Measurements from ENCODE around the gene MAN1C1. TPM values are rescaled to one million over a fixed set of nuclear protein-coding genes. Genes with fewer than 3 reads are reported as not detected.

Gene MAN1C1
- polyA plus RNA-seq, 1 of the 3 experiments (the other 2 are of a cell fraction): 0.20 TPM

GRCh38 chr1:25697435-25698217 is 81.0 kb downstream of the MAN1C1 start:
- TF ChIP-seq SIN3A (IDR thresholded peaks at IDR 0.05; ENCODE audit: borderline replicate concordance, low read depth, low read length): no peak
- no peak for TF ChIP-seq YY1 (IDR thresholded peaks at IDR 0.05; ENCODE audit: low read depth)
- TF ChIP-seq TAF1 (IDR thresholded peaks at IDR 0.05; ENCODE audit: borderline replicate concordance, low read depth, low read length): no peak
- TF ChIP-seq CHD2 (IDR thresholded peaks at IDR 0.05; ENCODE audit: low read length, partially characterized antibody): no peak
- TF ChIP-seq JUND (IDR thresholded peaks at IDR 0.05): no peak
- TF ChIP-seq RFX5 (IDR thresholded peaks at IDR 0.05; ENCODE audit: low read length): no peak
- no peak for TF ChIP-seq EP300 (IDR thresholded peaks at IDR 0.05; ENCODE audit: borderline replicate concordance in 1 of 2, low read depth in 1 of 2, low read length in 1 of 2)
- no peak for TF ChIP-seq GATA2 (CRISPR knock-in tag; IDR thresholded peaks at IDR 0.05)
- TF ChIP-seq FOSL2 (IDR thresholded peaks at IDR 0.05; ENCODE audit: borderline replicate concordance, low read depth): no peak
- TF ChIP-seq CTCF (IDR thresholded peaks at IDR 0.05): no peak
- no peak for TF ChIP-seq MXI1 (IDR thresholded peaks at IDR 0.05; ENCODE audit: low read depth, low read length)
- no peak for TF ChIP-seq ZBTB33 (IDR thresholded peaks at IDR 0.05; ENCODE audit: borderline replicate concordance, low read depth)
- TF ChIP-seq POLR2AphosphoS5 (IDR thresholded peaks at IDR 0.05; ENCODE audit: low read depth, low read length): no peak
- TF ChIP-seq TEAD4 (IDR thresholded peaks at IDR 0.05; ENCODE audit: borderline replicate concordance, insufficient read depth): no peak
- no peak for TF ChIP-seq USF2 (IDR thresholded peaks at IDR 0.05; ENCODE audit: borderline replicate concordance, low read depth, low read length)
- TF ChIP-seq GABPA (IDR thresholded peaks at IDR 0.05; ENCODE audit: low read depth): no peak
- TF ChIP-seq MAX (IDR thresholded peaks at IDR 0.05; ENCODE audit: low read depth): no peak
- no peak for TF ChIP-seq USF1 (IDR thresholded peaks at IDR 0.05; ENCODE audit: borderline replicate concordance, low read depth)
- TF ChIP-seq RCOR1 (IDR thresholded peaks at IDR 0.05; ENCODE audit: low read length): no peak
- no peak overlapping the region for H3K4me3 ChIP-seq (ENCODE audit: low read depth in 2 of 2, low read length in 1 of 2)
- no peaks in the 10 kb centered on the region for H3K36me3 ChIP-seq (replicated peaks in 1 of 2; ENCODE audit: control insufficient read depth in 1 of 2, insufficient read depth in 2 of 2, low read length in 1 of 2)
- H3K4me1 ChIP-seq (ENCODE audit: control insufficient read depth in 1 of 2, insufficient read depth in 2 of 2, low read depth in 1 of 2, low read length in 1 of 2): peaks cover 8 to 36% of the 10 kb centered on the region in 2 experiments; a peak in 3 of 4 replicates
- H3K27me3 ChIP-seq (ENCODE audit: insufficient read depth): no peaks in the 10 kb centered on the region
- CTCF ChIA-PET: interaction anchor here (1.0 to 3.3 kb wide), 4 partner anchors 9 to 113 kb away, joined by 3 to 14 read pairs (median 4); no protein-coding TSS in a partner anchor
- no peaks in the 10 kb centered on the region for H4K20me1 ChIP-seq (ENCODE audit: insufficient read depth)
- H3K9ac ChIP-seq: no peak overlapping the region
- 0 out of 4 replicates have a peak overlapping the region, but pooled peaks of 1 of the 2 experiments have one; percentile 14 for H3K27ac ChIP-seq (ENCODE audit: low read depth in 2 of 2, low read length in 1 of 2)
- H3K9me2 ChIP-seq: no peaks in the 10 kb centered on the region
- no peaks in the 10 kb centered on the region for H3K9me3 ChIP-seq
- POLR2A ChIA-PET: no interaction called here
- no peak overlapping the region for H3K4me2 ChIP-seq
- DNase-seq: no peak
- H2AFZ ChIP-seq (ENCODE audit: low read depth): no peak overlapping the region
- 90% methylated on average over 10 of the region's 10 CpGs for WGBS (ENCODE audit: low lambda C conversion rate)
- H3K79me2 ChIP-seq (ENCODE audit: insufficient read depth): no peaks in the 10 kb centered on the region
- no peaks in the 10 kb centered on the region for H3F3A ChIP-seq (replicated peaks; ENCODE audit: insufficient read depth)
